ENCODE data around the gene GRB10.

Gene GRB10

DNA sequence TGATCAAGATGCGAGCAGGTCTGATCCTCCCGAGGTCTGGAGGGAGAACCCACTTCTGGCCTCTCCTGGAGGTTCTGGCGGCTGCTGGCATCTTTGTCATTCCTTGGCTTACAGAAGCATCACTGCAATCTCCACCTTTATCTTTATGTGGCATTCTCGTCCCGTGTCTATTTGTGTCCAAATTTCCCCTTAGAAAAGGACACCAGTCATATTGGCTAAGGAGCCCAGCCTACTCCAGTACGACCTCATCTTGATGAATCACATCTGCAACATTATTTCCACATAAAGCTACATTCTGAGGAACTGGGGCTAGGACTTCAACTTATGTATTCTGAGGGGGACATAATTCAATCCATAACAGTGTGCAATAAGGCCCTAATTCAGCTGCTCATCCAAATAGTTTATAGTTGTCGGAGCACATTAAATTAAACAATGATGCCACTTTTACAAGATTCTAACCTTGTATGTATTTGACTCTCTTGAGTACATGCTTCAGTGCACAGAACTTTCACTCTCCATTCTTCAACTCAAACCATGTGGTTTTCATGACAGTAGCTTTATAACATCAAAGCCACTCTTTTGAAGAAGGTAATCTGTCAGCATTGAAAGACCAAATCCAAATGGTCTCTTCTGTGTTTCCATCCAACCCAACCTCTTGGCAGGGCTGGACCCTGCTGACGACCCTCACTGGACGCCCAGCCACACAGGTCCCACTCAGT, 131.3 kb downstream of the GRB10 start:
- H3K27ac ChIP-seq (replicated peaks; ENCODE audit: low read length) = no peak overlapping the region
- no peak overlapping the region for H3K14ac ChIP-seq (ENCODE audit: low read length)
- H3K9ac ChIP-seq (ENCODE audit: low read depth, low read length, poor library complexity) = no peak overlapping the region
- no peak overlapping the region for H2BK120ac ChIP-seq (ENCODE audit: low read depth, low read length)
- peaks cover 2 to 3% of the 10 kb centered on the region in 2 donors for H3K9me3 ChIP-seq (replicated peaks in 1 of 2; ENCODE audit: control insufficient read depth in 2 of 2, insufficient read depth in 1 of 2, low read depth in 1 of 2, low read length in 2 of 2)
- H3K4ac ChIP-seq (ENCODE audit: low read length) = no peak overlapping the region
- H3K4me2 ChIP-seq (ENCODE audit: insufficient read depth, low read length, poor library complexity, severe bottlenecking) = no peak overlapping the region
- no peak overlapping the region for H3K18ac ChIP-seq (ENCODE audit: low read length)
- no peaks in the 10 kb centered on the region for H3K27me3 ChIP-seq (ENCODE audit: control insufficient read depth in 3 of 3, insufficient read depth in 3 of 3, low read depth in 1 of 3, low read length in 3 of 3)
- no peak overlapping the region for H4K91ac ChIP-seq (ENCODE audit: low read depth, low read length, poor library complexity)
- no peak overlapping the region for H4K8ac ChIP-seq (ENCODE audit: low read depth, low read length)
- H3K4me1 ChIP-seq (ENCODE audit: control insufficient read depth in 2 of 2, insufficient read depth in 1 of 2, low read depth in 1 of 2, low read length in 2 of 2) = peaks cover 0 to 12% of the 10 kb centered on the region in 2 donors
- no peak overlapping the region for H2BK5ac ChIP-seq (ENCODE audit: low read length)
- no peak overlapping the region for H2AFZ ChIP-seq (ENCODE audit: low read length)
- no peak for DNase-seq (ENCODE audit: low spot score)
- no CpG with 5 or more reads among the region's 9 CpGs for WGBS, 2 donors (ENCODE audit: extremely low coverage in 2 of 2, insufficient read length in 2 of 2, insufficient replicate concordance in 1 of 2)
- H3K4me3 ChIP-seq (ENCODE audit: low read length in 2 of 2) = no peak overlapping the region
- H3K79me1 ChIP-seq (ENCODE audit: low read depth, low read length) = no peaks in the 10 kb centered on the region
- no peak overlapping the region for H3K23ac ChIP-seq (ENCODE audit: low read depth, low read length, poor library complexity)
- peaks cover 0 to 45% of the 10 kb centered on the region in 2 donors for H3K36me3 ChIP-seq (replicated peaks in 1 of 2; ENCODE audit: control insufficient read depth in 2 of 2, insufficient read depth in 2 of 2, low read length in 2 of 2)
- no peak overlapping the region for H2BK12ac ChIP-seq (ENCODE audit: low read length)
- no peak overlapping the region for H2BK15ac ChIP-seq (ENCODE audit: low read length)
- no peak overlapping the region for H2AK5ac ChIP-seq (ENCODE audit: low read depth, low read length)

DNA sequence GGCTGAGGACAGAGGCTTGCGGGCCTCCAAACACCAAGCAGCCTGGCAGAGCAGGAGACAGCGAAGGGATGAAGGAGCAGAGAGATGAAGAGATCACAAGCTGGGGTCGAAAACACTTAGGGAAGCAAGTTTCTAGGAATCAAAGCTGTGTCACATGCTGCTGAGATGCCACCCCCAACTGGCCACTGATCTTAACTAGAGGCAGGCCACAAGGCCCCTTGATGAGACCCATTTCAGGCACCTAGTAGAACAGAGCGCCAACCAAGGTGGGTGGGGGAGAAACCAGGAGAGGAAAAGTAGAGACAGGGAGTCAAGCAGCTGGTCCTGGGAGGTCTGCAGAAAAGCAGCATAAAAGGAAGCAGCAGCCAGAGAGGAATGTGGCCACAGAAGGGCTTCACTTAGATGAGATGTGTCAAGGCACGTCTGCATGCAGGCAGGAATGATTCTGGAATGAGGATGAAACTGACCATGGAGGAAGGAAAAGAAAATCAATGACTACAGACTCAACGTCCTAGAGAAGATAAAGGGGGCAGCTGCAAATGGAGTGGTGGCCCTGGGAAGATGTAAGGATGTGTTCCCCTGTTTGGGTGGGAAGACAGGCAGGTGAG, 132.5 kb downstream of the GRB10 start:
- Histone ChIP-seq H3K4me2 (ENCODE audit: insufficient read depth, low read length, poor library complexity, severe bottlenecking) (no peak overlapping the region), H3K23ac (ENCODE audit: low read depth, low read length, poor library complexity) (no peak overlapping the region), H2AK5ac (ENCODE audit: low read depth, low read length) (no peak overlapping the region), H2BK120ac (ENCODE audit: low read depth, low read length) (no peak overlapping the region), H2BK5ac (ENCODE audit: low read length) (no peak overlapping the region), H3K9me3 (replicated peaks in 1 of 2; ENCODE audit: control insufficient read depth in 2 of 2, insufficient read depth in 1 of 2, low read depth in 1 of 2, low read length in 2 of 2) (peaks cover 2 to 3% of the 10 kb centered on the region in 2 donors), H4K8ac (ENCODE audit: low read depth, low read length) (no peak overlapping the region), H3K4ac (ENCODE audit: low read length) (no peak overlapping the region), H2BK15ac (ENCODE audit: low read length) (no peak overlapping the region), H3K9ac (ENCODE audit: low read depth, low read length, poor library complexity) (no peak overlapping the region), H3K36me3 (replicated peaks in 1 of 2; ENCODE audit: control insufficient read depth in 2 of 2, insufficient read depth in 2 of 2, low read length in 2 of 2) (peaks cover 0 to 33% of the 10 kb centered on the region in 2 donors), H3K4me3 (ENCODE audit: low read length in 2 of 2) (no peak overlapping the region), H2AFZ (ENCODE audit: low read length) (no peak overlapping the region), H3K4me1 (ENCODE audit: control insufficient read depth in 2 of 2, insufficient read depth in 1 of 2, low read depth in 1 of 2, low read length in 2 of 2) (peaks cover 0 to 10% of the 10 kb centered on the region in 2 donors), H2BK12ac (ENCODE audit: low read length) (no peak overlapping the region), H3K27ac (replicated peaks; ENCODE audit: low read length) (no peak overlapping the region), H3K14ac (ENCODE audit: low read length) (no peak overlapping the region), H4K91ac (ENCODE audit: low read depth, low read length, poor library complexity) (no peak overlapping the region), H3K79me1 (ENCODE audit: low read depth, low read length) (no peaks in the 10 kb centered on the region), H3K27me3 (ENCODE audit: control insufficient read depth in 3 of 3, insufficient read depth in 3 of 3, low read depth in 1 of 3, low read length in 3 of 3) (no peaks in the 10 kb centered on the region), H3K18ac (ENCODE audit: low read length) (no peak overlapping the region)
- no CpG with 5 or more reads among the region's 6 CpGs for WGBS, 2 donors (ENCODE audit: extremely low coverage in 2 of 2, insufficient read length in 2 of 2, insufficient replicate concordance in 1 of 2)
- no peak for DNase-seq (ENCODE audit: low spot score)

DNA sequence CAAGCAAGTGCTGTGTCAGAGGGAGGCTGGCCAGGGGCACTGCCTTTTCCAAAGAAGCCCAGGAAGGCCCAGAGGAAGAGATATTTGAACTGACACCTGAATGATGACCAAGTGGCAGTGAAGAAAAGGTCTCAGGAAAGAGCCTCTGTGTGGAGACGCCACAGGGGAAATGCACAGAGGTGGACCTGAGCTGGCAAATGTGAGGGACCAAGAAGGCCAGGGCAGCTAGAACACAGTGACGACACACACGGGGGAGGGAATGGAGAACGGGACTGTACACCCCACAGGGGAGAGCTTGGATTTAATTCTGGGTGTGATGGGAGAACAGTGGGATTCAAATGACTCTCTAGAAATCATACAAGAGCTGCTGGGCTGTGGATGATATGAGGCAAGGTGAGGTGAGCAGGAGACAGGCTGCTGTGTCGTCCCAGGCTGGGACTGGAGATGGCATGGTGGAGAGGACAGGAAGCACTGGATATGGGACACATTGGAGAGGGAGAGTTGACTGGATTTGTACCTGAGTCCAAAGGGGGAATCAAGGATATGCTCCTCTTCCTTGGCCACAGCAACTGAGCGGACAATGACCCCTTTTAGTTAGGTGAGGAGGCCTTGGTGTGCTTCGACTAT, 133.3 kb downstream of the GRB10 start:
- H2BK12ac ChIP-seq (ENCODE audit: low read length) = no peak overlapping the region
- no peak overlapping the region for H4K8ac ChIP-seq (ENCODE audit: low read depth, low read length)
- H3K18ac ChIP-seq (ENCODE audit: low read length) = no peak overlapping the region
- no peak overlapping the region for H3K9ac ChIP-seq (ENCODE audit: low read depth, low read length, poor library complexity)
- no peak overlapping the region for H3K23ac ChIP-seq (ENCODE audit: low read depth, low read length, poor library complexity)
- no peak overlapping the region for H3K4me3 ChIP-seq (ENCODE audit: low read length in 2 of 2)
- H3K14ac ChIP-seq (ENCODE audit: low read length) = no peak overlapping the region
- H3K79me1 ChIP-seq (ENCODE audit: low read depth, low read length) = no peaks in the 10 kb centered on the region
- no peak overlapping the region for H2BK120ac ChIP-seq (ENCODE audit: low read depth, low read length)
- no peak overlapping the region for H2AK5ac ChIP-seq (ENCODE audit: low read depth, low read length)
- H3K36me3 ChIP-seq (replicated peaks in 1 of 2; ENCODE audit: control insufficient read depth in 2 of 2, insufficient read depth in 2 of 2, low read length in 2 of 2) = peaks cover 0 to 34% of the 10 kb centered on the region in 2 donors
- H3K9me3 ChIP-seq (replicated peaks in 1 of 2; ENCODE audit: control insufficient read depth in 2 of 2, insufficient read depth in 1 of 2, low read depth in 1 of 2, low read length in 2 of 2) = peaks cover 2 to 3% of the 10 kb centered on the region in 2 donors
- no peak overlapping the region for H2AFZ ChIP-seq (ENCODE audit: low read length)
- no peak overlapping the region for H4K91ac ChIP-seq (ENCODE audit: low read depth, low read length, poor library complexity)
- no peak overlapping the region for H2BK5ac ChIP-seq (ENCODE audit: low read length)
- H3K4me2 ChIP-seq (ENCODE audit: insufficient read depth, low read length, poor library complexity, severe bottlenecking) = no peak overlapping the region
- H3K27me3 ChIP-seq (ENCODE audit: control insufficient read depth in 3 of 3, insufficient read depth in 3 of 3, low read depth in 1 of 3, low read length in 3 of 3) = no peaks in the 10 kb centered on the region
- H2BK15ac ChIP-seq (ENCODE audit: low read length) = no peak overlapping the region
- no peak for DNase-seq (ENCODE audit: low spot score)
- peaks cover 0 to 10% of the 10 kb centered on the region in 2 donors for H3K4me1 ChIP-seq (ENCODE audit: control insufficient read depth in 2 of 2, insufficient read depth in 1 of 2, low read depth in 1 of 2, low read length in 2 of 2)
- H3K27ac ChIP-seq (replicated peaks; ENCODE audit: low read length) = no peak overlapping the region
- H3K4ac ChIP-seq (ENCODE audit: low read length) = no peak overlapping the region
- no CpG with 5 or more reads among the region's 7 CpGs for WGBS, 2 donors (ENCODE audit: extremely low coverage in 2 of 2, insufficient read length in 2 of 2, insufficient replicate concordance in 1 of 2)

DNA sequence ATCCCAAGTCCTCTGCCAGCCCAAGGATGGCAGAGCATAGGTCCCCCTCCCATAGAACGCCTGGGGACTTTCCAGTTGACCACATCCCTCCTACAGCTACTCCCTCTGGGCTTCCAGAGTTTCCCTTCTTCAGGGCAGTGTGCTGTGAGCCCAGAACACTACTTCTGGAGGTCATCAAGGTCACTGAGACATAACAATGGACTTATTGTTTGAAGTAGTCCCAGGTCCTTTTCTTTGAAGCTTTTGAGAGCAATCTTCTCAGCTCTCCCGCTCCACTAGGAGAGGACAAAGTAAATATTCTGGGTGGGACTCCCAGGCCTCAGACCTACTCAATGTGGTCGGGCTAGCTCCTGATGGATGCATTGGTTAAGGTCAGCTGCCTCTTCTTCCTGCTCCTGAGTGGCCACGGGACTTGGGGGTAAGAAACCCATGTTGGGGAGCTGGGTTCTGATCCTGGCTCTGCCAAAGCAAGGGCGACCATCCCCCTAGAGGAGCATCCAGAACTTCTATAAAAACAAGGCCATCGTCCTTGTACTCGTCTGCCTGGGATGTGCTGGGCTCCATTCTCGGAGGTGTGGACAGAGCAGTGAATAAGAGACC, 134.0 kb downstream of the GRB10 start:
- no peak overlapping the region for H2BK15ac ChIP-seq (ENCODE audit: low read length)
- H4K8ac ChIP-seq (ENCODE audit: low read depth, low read length) = no peak overlapping the region
- no peak overlapping the region for H3K23ac ChIP-seq (ENCODE audit: low read depth, low read length, poor library complexity)
- peaks cover 0 to 39% of the 10 kb centered on the region in 2 donors for H3K36me3 ChIP-seq (replicated peaks in 1 of 2; ENCODE audit: control insufficient read depth in 2 of 2, insufficient read depth in 2 of 2, low read length in 2 of 2)
- no peak overlapping the region for H2AK5ac ChIP-seq (ENCODE audit: low read depth, low read length)
- no peak overlapping the region for H2BK5ac ChIP-seq (ENCODE audit: low read length)
- no peak overlapping the region for H2BK120ac ChIP-seq (ENCODE audit: low read depth, low read length)
- H3K18ac ChIP-seq (ENCODE audit: low read length) = no peak overlapping the region
- no peak overlapping the region for H3K4ac ChIP-seq (ENCODE audit: low read length)
- H3K79me1 ChIP-seq (ENCODE audit: low read depth, low read length) = no peaks in the 10 kb centered on the region
- H3K4me3 ChIP-seq (ENCODE audit: low read length in 2 of 2) = no peak overlapping the region
- H3K4me2 ChIP-seq (ENCODE audit: insufficient read depth, low read length, poor library complexity, severe bottlenecking) = no peak overlapping the region
- peaks cover 0 to 10% of the 10 kb centered on the region in 2 donors for H3K4me1 ChIP-seq (ENCODE audit: control insufficient read depth in 2 of 2, insufficient read depth in 1 of 2, low read depth in 1 of 2, low read length in 2 of 2)
- no peak overlapping the region for H4K91ac ChIP-seq (ENCODE audit: low read depth, low read length, poor library complexity)
- peaks cover 2 to 3% of the 10 kb centered on the region in 2 donors for H3K9me3 ChIP-seq (replicated peaks in 1 of 2; ENCODE audit: control insufficient read depth in 2 of 2, insufficient read depth in 1 of 2, low read depth in 1 of 2, low read length in 2 of 2)
- H2AFZ ChIP-seq (ENCODE audit: low read length) = no peak overlapping the region
- H3K9ac ChIP-seq (ENCODE audit: low read depth, low read length, poor library complexity) = no peak overlapping the region
- no peaks in the 10 kb centered on the region for H3K27me3 ChIP-seq (ENCODE audit: control insufficient read depth in 3 of 3, insufficient read depth in 3 of 3, low read depth in 1 of 3, low read length in 3 of 3)
- no peak overlapping the region for H3K27ac ChIP-seq (replicated peaks; ENCODE audit: low read length)
- H2BK12ac ChIP-seq (ENCODE audit: low read length) = no peak overlapping the region
- no peak overlapping the region for H3K14ac ChIP-seq (ENCODE audit: low read length)
- no peak for DNase-seq (ENCODE audit: low spot score)
- WGBS, 2 donors (ENCODE audit: extremely low coverage in 2 of 2, insufficient read length in 2 of 2, insufficient replicate concordance in 1 of 2) = no CpG with 5 or more reads among the region's 8 CpGs
